ENCODE measurements around the gene MAP4K4.

Gene MAP4K4

DNA sequence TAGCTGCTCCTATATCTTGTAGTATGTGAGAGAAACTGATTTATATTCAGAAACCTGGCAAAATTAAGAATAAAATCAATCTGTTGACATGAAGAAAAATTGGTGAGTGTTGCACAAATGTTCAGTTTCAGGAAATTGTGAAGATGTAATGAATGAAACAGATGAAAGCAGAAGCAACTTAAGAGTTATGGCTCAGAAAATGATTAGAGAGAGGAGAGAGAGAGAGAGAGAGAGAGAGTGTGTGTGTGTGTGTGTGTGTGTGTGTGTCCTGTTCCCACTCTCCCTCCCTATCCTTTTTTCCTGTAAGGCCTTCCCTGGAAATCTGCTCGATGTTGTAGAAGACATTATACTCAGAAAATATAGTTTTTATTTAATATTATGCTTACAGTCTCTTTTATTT is 31.4 kb downstream of the MAP4K4 start:
- DNase-seq (ENCODE audit: low read depth), result no peak
- TF ChIP-seq CTCF (IDR thresholded peaks at IDR 0.05; ENCODE audit: low read depth, low read length, missing control alignments), result no peak
- H3K4me3 ChIP-seq (ENCODE audit: low read depth, low read length), result no peak overlapping the region
- in situ Hi-C loops (cut with HindIII; ENCODE audit: low sequenced_read_pairs), result no loop called here

GRCh38 chr2:101729521-101730190 is 32.1 kb downstream of the MAP4K4 start:
- TF ChIP-seq CTCF (IDR thresholded peaks at IDR 0.05; ENCODE audit: low read depth, low read length, missing control alignments), result no peak
- no peak for DNase-seq (ENCODE audit: low read depth)
- H3K4me3 ChIP-seq (ENCODE audit: low read depth, low read length), result no peak overlapping the region
- in situ Hi-C loops (cut with HindIII; ENCODE audit: low sequenced_read_pairs), result no loop called here

DNA sequence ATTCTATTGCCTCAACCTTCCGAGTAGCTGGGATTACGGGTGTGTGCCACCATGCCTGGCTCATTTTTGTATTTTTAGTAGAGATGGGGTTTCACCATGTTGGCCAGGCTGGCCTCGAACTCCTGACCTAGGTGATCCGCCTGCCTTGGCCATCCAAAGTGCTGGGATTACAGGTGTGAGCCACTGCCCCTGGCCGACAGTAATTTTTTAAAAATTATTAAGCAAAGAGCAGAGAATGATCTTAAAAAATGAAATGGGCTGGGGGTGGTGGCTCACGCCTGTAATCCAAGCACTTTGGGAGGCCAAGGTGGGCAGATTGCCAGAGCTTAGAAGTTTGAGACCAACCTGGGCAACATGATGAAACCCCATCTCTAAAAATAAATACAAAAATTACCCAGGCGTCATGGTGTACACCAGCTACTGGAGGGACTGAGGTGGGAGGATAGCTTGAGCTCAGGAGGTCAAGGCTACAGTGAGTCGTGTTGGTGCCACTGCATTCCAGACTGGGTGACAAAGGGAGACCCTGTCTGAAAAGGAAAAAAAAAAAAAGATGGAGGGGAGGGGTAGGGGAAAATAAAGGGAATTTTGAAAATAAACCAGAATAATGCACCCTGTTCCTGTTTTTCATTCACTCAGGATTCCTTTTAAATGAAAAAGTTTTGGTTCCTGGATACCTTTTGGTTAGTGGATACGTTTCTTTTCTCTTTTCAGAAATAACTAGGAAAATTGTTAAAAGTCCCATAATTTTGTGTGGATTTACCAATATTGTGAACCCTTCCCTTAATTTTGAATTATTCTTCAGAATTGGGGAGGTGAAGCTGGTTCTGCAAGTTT is 33.9 kb downstream of the MAP4K4 start:
- no peak for DNase-seq (ENCODE audit: low read depth)
- H3K4me3 ChIP-seq (ENCODE audit: low read depth, low read length), result no peak overlapping the region
- TF ChIP-seq CTCF (IDR thresholded peaks at IDR 0.05; ENCODE audit: low read depth, low read length, missing control alignments), result no peak
- in situ Hi-C loops (cut with HindIII; ENCODE audit: low sequenced_read_pairs), result no loop called here

DNA sequence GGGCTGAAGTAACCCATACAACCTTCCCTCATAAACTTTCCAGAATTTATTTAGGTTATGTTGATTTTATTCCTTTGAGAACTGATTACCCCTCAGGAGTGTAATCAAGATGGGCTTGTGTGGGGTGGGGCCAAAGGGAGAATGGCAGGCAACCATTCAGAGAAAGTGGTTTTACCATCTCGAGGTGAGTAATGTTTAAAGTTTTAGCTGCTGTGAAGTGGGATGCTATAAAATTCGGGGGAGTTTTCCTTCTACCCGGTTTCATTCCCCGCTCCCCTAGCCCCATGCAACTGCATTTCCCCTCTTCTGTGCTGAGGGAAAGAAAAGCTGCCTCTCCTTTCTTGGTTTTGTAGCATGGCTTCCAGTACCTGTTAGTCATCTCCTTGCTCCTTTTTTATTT is 34.7 kb downstream of the MAP4K4 start:
- no peak for TF ChIP-seq CTCF (IDR thresholded peaks at IDR 0.05; ENCODE audit: low read depth, low read length, missing control alignments)
- DNase-seq (ENCODE audit: low read depth), result no peak
- in situ Hi-C loops (cut with HindIII; ENCODE audit: low sequenced_read_pairs), result no loop called here
- H3K4me3 ChIP-seq (ENCODE audit: low read depth, low read length), result no peak overlapping the region

GRCh38 chr2:101732773-101733256 is 35.3 kb downstream of the MAP4K4 start:
- in situ Hi-C loops (cut with HindIII; ENCODE audit: low sequenced_read_pairs), result no loop called here
- H3K4me3 ChIP-seq (ENCODE audit: low read depth, low read length), result no peak overlapping the region
- TF ChIP-seq CTCF (IDR thresholded peaks at IDR 0.05; ENCODE audit: low read depth, low read length, missing control alignments), result no peak
- DNase-seq (ENCODE audit: low read depth), result no peak

- TF ChIP-seq CTCF (IDR thresholded peaks at IDR 0.05; ENCODE audit: low read depth, low read length, missing control alignments), result no peak
- no peak for DNase-seq (ENCODE audit: low read depth)
- in situ Hi-C loops (cut with HindIII; ENCODE audit: low sequenced_read_pairs), result no loop called here
- H3K4me3 ChIP-seq (ENCODE audit: low read depth, low read length), result no peak overlapping the region
Measured at GRCh38 chr2:101733257-101733993, 35.9 kb downstream of the MAP4K4 start.

Data from astrocyte of the cerebellum (primary cell).